ENCODE measurements around the gene EXOC2.
"Not testable (repeated sequence)": the region's sequence is repeated elsewhere in the genome, so short reads cannot be mapped to it uniquely, and the experiment has no call there.

EXOC2 gene

DNA sequence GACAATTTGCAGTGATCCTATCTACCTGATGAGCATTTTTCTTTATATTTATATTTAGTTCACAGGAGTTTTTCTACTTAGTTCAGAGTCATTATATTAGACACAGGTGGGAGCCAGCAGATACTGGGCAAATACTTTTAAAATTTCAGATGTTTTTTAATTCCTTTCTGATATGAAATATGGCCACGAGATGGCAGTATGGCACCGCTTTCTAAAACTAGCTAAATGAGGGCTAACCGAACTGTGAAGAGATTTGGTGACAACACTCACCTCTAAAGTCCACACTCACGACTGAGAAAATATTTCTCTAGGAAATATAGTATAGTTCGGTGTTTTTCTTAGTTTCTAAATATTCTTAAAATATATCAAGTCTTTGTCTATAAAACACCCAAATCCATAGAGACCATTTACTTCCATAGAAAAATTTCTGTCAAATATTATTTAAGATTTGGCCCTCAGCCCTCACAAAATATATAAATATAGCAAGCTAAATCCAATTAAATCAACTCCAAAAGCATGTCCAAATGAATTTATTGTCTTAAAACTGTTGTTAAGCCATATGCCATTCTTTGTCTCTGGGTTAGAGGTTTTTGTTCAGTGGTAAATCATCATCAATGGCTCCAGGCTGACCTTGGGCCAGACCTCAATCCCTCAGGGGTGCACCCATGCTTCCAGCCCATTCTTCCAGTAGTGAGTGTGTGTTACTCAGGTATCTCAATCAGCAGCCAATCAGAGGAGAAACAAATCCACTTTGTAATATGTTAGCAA, 99.6 kb downstream of the EXOC2 start:
- peak; percentile 36 to 84 (median 53) for DNase-seq (ENCODE audit: low read depth in 2 of 3, low spot score in 1 of 3)

DNA sequence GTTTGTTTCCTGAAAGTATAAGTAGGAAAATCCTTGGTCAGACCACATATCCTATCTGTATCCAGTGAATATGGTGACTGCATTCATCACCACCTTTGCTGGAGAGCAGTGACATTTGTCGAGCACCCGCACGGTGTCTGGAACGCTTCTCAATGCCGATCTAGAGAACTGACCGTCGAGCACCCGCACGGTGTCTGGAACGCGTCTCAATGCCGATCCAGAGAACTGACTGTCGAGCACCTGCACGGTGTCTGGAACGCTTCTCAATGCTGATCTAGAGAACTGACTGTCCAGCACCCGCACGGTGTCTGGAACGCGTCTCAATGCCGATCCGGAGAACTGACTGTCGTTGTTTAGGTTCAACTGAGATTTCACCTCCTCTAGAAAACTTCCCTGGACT, 103.8 kb downstream of the EXOC2 start:
- no peak for DNase-seq (ENCODE audit: low read depth in 2 of 3, low spot score in 1 of 3)

DNA sequence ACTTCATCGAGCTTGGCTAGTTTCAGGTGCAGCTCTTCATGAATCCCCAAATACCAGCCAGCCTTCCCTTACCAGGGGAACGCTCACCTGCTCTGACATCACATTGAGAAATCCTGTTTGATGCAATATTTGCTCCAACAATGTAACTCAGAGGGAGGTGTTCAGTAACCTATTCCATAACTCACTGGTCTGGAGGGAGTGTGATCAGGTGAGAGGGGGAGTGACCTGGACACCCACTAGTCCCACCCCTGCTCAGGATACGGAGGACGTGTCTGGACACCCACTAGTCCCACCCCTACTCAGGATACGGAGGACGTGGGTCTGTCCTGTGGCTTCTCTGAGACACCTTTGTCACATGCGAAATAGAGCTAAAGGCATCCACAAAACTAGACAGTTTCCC, 106.4 kb downstream of the EXOC2 start:
- DNase-seq (ENCODE audit: low read depth in 2 of 3, low spot score in 1 of 3) = no peak

DNA sequence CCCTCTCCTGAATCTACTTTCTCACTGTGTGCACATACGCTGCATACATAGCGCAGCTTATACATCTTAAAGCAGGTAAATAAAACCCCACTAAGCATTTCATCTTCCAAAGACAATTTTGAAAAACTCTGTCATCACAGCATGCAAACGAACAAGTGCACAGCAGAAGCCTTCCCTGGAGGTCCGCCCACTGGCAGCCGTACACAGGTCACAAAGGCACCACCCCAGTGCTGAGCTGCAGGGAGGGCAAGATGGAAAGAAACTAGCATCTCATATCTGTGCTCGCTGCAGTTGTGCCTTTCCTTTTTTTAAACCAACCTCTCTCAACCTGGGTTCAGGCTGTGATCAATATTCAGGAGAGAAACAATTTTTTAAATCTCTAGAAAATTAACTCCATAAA, 109.3 kb downstream of the EXOC2 start:
- DNase-seq (ENCODE audit: low read depth in 2 of 3, low spot score in 1 of 3) = no peak

DNA sequence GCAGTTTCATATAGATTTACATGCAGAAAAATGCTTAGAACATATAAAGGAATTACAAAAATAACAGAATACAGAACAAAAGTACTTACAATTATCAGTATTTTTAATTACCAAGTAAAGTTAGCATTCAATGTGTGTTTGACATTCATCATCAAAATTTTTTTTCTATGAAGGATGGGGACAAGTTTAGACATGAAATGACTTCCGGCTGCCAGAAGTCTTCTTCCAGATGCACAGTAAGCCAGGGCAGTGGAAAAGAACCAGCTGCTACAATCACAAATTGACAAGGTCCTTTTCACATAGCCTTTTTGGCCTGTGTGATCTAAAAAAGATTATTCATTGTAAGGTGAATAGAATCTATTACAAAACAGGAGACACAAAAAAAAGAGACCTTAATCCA, 109.8 kb downstream of the EXOC2 start:
- DNase-seq (ENCODE audit: low read depth in 2 of 3, low spot score in 1 of 3) = no peak

DNA sequence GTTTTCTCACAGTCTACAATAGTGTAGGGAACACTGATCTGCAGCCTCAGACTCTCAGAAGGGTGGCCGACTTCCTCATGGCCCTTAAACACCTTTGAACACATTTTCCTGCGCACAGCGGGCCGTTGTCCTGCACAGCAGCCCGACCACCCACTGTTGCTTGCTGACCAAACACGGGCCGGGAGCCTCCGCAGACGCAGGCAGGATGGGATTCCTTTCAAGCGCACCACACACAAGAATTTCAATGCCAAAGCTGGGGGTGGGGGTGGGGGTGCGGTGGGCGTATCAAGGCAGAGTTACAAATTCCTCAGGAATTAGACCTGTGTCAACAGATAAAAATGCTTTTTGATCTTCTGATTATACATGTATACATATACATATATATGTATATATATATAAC, 110.6 kb downstream of the EXOC2 start:
- DNase-seq (ENCODE audit: low read depth in 2 of 3, low spot score in 1 of 3) = no peak

DNA sequence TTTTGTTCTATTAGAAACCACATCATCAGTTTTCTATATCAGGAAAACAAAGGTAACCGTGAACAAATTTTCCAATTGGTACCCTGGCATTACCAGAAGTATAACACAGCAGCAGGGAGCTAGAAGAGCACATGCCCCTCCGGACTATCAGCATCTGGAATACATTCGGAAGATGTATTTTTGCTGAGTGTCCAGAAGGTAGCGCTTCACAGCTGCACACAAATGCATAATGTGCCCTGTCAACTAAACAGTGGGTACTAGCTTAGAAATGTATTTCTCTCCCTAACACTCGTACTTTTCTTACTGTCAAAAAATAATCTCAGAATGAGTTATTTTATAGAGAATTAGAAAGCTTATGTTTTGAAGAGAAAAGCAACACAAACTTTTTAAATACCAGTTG, 113.6 kb downstream of the EXOC2 start:
- no peak for DNase-seq (ENCODE audit: low read depth in 2 of 3, low spot score in 1 of 3)

DNA sequence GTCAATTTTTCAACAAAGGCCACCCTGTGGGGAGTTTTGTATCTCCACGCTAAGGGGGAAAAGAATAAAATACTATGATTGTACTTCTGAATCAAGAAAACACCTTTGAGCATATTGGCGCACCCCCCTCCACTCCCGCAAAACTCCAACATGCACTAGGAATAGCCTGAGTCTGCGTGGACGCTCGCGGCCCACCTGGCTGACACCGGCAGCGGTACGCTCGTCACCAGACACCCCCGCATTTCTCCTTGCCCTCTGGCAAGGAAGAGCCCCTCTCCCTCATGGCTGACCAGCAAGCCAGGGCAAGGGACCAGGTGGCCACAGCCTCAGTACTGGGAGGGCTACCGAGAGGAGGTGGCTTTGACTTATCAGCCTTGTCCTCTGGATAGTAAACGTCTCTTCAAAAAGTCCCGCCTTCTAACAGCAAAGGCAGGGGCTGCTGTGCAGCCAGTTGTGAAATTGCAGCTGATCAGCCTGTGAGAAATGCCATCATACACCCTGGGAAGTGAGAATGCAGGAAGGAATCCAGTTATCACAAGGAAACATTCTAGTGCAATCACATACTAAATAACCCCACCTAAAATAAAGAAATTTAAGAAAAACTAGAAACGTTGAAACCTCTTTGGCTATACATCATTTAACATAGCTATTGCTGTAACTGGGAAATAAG, 120.2 kb downstream of the EXOC2 start:
- no peak for DNase-seq (ENCODE audit: low read depth in 2 of 3, low spot score in 1 of 3)

DNA sequence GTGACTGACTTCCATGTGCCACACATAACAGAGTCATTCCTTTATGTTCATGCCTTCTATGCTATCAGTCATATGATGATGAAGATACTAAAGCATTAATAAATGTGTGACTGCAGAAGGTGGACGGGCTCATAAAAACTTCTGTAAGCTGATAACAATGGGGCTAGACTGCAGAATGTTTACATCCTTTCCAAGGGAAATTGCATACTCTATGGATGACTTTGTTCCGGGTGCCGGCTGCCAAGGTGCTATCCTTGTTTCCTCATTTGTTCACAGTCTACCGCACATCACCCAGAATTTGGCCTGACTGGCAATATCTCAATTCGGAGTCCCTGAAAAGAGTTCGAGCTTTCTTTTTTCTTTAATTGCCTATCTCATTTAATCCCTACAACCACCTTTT, 121.0 kb downstream of the EXOC2 start:
- DNase-seq (ENCODE audit: low read depth in 2 of 3, low spot score in 1 of 3) = no peak

DNA sequence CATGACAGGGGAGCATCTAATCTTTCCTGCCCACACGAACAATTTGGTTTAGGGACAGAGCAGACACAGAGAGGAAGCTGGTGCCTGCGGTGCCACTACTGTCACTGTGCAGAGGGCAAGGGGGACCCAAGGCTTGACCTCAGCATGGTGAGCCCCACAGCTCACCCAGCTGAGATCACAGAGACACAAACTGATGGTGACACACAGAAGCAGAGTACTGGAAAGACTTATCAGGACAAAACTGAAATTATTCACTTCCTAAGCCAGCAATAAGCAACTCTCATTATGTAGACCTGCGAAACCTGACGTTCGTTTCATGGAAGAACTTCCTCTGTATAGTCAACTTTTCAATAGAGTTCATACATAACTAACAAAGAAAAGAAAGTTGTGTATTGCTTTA, 122.1 kb downstream of the EXOC2 start:
- DNase-seq (ENCODE audit: low read depth in 2 of 3, low spot score in 1 of 3) = no peak

DNA sequence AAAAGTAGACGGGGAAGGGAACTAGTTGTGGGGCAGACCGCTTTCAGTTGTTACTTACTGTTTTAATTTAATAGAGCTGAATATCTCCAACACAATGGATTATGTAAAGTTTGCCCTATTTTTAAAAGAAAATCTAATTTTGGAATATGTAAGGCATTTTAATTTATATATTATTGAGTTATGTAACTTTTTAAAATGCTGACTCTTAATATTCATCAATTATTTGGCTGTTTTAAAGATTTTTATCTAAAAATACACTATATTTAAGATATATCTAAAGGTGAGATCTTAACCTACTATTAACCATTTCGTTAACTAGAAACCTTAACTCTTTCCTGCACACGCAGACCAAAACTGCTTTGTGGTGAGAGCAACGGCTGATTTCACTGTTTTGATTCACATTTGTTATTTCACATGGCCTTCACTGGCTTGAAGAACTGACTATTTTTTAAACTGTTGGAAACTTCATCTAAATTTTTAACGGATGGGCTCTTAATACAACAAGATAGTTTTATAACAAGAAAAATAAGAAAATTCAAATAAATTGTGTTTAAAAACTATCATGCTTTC, 123.9 kb downstream of the EXOC2 start:
- no peak for DNase-seq (ENCODE audit: low read depth in 2 of 3, low spot score in 1 of 3)

DNA sequence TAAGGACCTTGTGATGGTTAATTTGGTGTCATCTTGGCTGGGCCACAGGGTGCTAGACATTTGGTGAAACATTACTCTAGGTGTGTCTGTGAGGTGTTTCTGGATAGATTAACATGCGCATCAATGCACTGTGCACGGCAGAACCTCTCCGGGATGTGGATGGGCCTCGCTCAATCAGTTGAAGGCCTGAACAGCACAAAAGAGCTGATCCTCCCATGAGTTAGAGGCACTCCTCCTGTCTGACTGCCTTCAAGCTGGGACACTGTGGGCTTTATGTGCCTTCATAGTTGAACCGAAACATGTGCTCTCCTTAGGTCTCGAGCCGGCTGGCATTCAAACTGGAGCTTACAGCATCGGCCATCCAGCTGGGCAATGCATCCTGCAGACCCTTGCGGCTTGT, 124.9 kb downstream of the EXOC2 start:
- no peak for DNase-seq (ENCODE audit: low read depth in 2 of 3, low spot score in 1 of 3)

DNA sequence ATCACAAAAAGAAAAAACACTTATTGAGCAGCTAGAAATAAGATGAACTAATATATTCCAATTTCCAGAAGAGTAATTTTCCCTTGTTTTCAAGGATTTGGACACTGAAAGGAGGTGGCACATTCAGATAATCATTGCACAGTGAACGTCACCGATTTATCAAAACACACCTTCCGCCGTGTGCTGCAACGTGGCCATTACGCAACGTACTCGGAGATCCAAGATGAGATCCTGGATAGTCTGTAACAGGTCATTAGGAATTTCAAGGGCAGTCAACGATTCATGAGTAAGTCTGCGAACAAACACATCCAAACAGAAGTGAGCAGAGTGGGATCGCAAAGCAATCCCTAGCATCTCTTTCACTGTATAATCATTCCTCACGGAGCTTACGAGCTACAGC, 129.1 kb downstream of the EXOC2 start:
- DNase-seq (ENCODE audit: low read depth in 2 of 3, low spot score in 1 of 3) = no peak

DNA sequence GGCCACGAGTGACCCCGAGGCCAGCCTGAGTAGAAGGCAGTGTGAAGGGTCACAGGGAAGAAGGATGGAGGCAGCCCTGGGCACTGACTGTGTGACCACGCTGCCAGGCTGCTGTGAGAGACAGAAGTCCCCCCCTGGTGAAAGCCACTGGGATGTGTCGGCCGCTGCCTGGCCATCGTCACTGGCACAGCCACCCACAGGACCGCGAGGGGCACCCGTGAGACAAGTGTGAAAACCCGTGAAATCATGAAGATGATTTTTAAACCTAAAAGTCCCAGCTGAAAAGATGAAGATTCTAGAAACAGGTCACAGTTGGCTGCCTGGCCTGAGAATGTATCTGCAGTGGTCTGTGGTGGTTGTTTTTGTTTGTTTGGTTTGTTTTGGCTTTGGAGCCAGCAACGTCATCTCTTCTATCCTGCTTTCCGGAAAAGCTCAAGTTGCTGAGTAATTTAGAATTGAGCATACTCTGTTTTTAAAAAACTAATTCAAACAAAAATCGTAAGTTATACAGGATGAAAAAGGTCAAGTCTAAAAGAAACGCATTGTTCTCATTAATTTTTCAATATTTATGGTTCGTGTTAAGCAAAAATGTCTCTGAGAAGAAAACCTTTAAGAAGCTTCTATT, 130.8 kb downstream of the EXOC2 start:
- no peak for DNase-seq (ENCODE audit: low read depth in 2 of 3, low spot score in 1 of 3)

DNA sequence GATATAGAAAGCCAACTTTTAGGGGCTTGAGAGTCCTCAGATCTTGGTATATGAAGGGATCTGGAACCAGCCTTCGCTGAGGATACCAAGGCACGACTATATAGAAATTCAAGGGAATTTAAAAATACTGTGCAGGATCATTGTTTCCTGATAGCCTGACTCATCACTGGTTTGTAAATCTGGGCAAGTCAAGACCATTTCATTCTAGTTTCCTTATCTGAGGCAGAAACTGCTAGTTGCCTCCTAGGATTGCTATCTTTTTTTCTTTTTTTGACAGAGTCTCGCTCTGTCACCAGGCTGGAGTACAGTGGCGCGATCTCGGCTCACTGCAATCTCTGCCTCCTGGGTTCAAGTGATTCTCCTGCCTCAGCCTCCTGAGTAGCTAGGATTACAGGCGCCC, 131.6 kb downstream of the EXOC2 start:
- DNase-seq (ENCODE audit: low read depth in 2 of 3, low spot score in 1 of 3) = not testable (repeated sequence)

DNA sequence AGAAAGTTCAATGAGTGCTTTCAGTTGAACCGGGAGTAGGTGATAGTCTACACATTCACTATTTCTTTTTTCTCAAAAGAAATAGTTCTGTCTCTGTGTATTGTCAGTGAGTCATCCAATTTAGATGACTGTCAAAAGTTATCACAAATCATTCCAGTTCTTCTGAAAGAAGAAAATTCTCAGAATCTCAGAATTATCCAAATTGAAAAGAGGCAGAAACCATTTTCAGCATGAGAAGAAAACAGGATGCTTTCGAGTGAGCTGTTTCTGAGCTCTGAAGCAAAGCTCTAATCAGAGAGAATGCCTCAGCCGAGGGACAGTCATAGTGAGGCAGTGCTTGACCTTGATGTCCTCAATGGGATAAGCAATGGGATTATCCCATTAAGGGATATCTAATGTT, 134.0 kb downstream of the EXOC2 start:
- no peak for DNase-seq (ENCODE audit: low read depth in 2 of 3, low spot score in 1 of 3)

DNA sequence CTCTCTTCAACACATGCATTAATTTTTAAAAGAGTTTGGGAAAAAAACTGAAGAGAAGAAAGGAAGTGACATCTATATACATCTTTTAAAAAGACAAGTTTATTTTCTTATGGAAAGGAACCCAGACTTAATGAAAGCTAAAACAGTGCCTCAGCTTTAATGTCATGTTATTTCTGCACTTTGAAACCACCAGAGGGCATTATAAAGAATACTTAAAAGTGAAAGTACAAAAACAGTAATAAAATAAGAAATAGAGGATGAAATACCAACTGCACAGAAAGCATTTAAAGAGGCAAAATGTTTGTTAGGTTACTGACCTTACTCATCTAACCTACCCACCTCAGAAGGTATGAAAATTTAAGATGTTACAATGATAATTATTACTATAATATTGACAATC, 134.8 kb downstream of the EXOC2 start:
- DNase-seq (ENCODE audit: low read depth in 2 of 3, low spot score in 1 of 3) = no peak

DNA sequence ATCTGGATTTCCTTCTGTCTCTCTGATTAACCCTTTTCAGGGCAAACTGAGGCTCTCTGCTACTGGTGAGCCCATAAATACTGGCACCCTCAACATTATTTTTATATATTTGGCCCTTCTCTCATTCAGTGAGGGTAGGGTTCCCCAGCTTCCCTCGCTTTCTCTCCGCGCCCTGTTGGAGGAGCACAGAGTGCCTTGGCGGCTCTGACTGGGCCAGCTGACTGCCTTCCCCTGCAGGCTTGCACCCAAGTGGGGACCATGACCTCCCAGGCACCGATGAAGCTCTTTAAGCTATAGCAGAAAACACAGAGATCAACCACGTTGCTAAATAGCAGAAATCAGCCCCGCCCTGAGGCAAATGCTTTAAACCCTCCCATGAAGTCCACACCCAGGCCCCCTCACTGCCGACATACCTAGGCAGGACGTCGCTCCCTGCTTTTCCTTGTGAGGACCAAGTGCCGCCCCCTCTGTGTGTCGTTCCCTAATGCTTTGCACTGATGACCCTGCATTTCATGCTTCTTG, 141.0 kb downstream of the EXOC2 start:
- DNase-seq (ENCODE audit: low read depth in 2 of 3, low spot score in 1 of 3) = no peak

DNA sequence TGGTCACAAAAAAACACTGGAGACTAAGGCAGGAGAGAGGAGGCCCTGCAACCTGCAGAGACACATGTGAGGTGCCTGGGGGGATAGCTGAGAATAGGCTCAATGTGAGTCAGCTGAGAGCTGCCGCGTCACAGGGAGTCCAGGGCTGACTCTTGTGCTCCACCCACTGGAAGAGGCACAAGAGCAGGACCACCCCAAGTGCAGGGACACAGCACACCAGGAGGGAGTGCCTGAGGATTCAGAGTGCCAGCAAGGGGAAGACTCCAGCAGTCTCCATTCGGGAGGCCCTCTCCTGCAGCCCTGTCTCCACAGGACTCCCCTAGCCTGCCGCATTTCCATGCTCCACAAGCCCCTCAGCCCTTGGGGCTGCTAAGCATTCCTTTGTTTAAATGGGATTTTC, 141.5 kb downstream of the EXOC2 start:
- no peak for DNase-seq (ENCODE audit: low read depth in 2 of 3, low spot score in 1 of 3)

DNA sequence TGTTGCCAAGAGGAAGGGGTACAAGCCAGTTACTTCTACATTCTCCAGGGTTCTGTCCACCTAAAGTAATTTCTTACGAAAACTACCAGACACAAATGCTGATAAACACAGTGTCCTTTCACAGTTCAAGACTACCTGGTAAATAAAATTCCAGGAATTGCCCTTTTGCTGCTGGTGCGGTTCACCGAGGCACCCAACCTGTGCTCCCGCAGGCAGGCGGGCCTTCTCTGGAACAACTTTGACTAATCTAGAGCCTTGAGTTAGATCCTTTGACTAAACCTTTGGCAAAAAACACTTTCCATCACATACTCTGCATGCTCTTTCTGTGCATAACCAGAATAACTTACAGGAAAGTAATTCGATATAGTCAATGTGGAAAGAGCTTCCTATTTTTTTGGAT, 143.0 kb downstream of the EXOC2 start:
- peak in 1 of 3 donors; percentile 38 for DNase-seq (ENCODE audit: low read depth in 2 of 3, low spot score in 1 of 3)

DNA sequence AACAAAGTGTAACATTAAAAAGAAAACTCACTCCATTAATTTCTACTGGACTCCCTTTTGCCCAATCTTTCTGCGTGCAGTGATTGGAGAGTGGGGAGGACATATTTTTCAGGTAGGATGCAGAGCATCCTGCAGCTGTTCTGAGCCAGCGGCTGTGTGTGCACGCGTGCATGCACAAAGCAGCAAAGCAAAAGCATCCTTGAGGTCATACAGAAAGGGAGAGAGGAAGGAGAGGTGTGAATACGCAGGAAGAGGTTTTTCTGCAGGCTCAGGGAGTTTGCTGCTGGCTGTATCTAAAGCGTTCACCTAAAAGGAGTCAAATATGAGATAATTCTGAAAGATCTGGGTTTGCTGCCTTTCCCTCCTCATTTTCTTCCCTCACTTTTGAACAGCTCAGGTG, 144.4 kb downstream of the EXOC2 start:
- peak in 2 of 3 donors; percentile 26 to 42 for DNase-seq (ENCODE audit: low read depth in 2 of 3, low spot score in 1 of 3)

DNA sequence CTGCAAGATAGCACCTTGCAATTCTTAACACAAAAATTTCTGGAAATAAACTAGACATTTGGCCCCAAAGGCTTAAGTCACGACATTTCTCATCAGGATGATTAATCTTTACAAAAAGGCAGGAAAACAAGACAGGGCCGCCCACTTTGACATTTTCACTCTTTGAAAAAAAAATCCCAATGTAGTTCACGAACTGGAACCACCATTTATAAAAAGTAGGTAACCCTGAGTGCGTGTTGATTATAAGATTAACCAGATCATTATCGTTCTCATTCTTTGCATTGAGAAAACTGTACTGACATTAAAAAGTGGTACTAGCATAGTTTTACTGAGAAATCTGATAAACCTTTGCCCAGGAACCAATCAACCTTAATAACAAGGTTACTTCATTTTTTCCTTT, 144.8 kb downstream of the EXOC2 start:
- DNase-seq (ENCODE audit: low read depth in 2 of 3, low spot score in 1 of 3) = no peak

Data from stimulated activated CD4-positive, alpha-beta T cell treated with anti-CD3 and anti-CD28 coated beads, Interleukin-12 subunit alpha, Interleukin-12 subunit beta, amount 100 ng/mL, for 48 hours (primary cell).